HepG2 (cell line): Measurements from ENCODE around the gene TMEM33. TPM values are rescaled to one million over a fixed set of nuclear protein-coding genes. Genes with fewer than 3 reads are reported as not detected.

ENCODE experiments used
- GZF1 ChIP-seq: sonication (generic); formaldehyde crosslinking; IDR thresholded peaks from 2 replicates; pipeline ENCODE4 v1.5.1; 2020; ENCODE audit warnings: mild to moderate bottlenecking, missing genetic modification reagents
- KLF16 ChIP-seq, 2 experiments: sonication (generic) in 1 of 2; formaldehyde crosslinking in 1 of 2; IDR thresholded peaks; 2 replicates each; pipeline versions ENCODE4 v1.6.1 to v1.8.0; 2016 to 2023; ENCODE audit warnings: missing genetic modification reagents in 2 of 2, missing compliant biosample characterization in 1 of 2
- MIER3 ChIP-seq: IDR thresholded peaks from 2 replicates; pipeline ENCODE4 v1.6.1; 2016; ENCODE audit warnings: missing compliant biosample characterization, borderline replicate concordance
- ZC3H4 ChIP-seq: sonication (generic); formaldehyde crosslinking; IDR thresholded peaks from 2 replicates; pipeline ENCODE4 v1.4.0; 2020; ENCODE audit warnings: missing genetic modification reagents, borderline replicate concordance
- ZFY ChIP-seq: sonication (generic); formaldehyde crosslinking; IDR thresholded peaks from 2 replicates; pipeline ENCODE4 v1.4.0; 2020; ENCODE audit warnings: missing genetic modification reagents
- ZNF253 ChIP-seq: sonication (generic); formaldehyde crosslinking; IDR thresholded peaks from 2 replicates; pipeline ENCODE4 v1.8.0; 2022; ENCODE audit warnings: mild to moderate bottlenecking, missing genetic modification reagents, borderline replicate concordance
- polyA plus RNA-seq, 8 experiments: library from polyadenylated mRNA; depleted of rRNA in 3 of 8; stranded (reverse) in 7 of 8; unstranded in 1 of 8; fragments of >200 nt; fragmentation: Illumina TruSeq in 4 of 8; extraction: Trizol in 4 of 8; gene quantifications; 2 replicates each; pipeline versions ENCODE4 v1.2.1 to v1.2.3, GENCODE V29; 2011 to 2016; ENCODE audit warnings: low read depth in 4 of 8, missing spikeins in 1 of 8, mixed read lengths in 1 of 8; ENCODE audit not compliant: insufficient read depth in 1 of 8
- total RNA-seq, 5 experiments: library from RNA; depleted of rRNA; stranded (reverse); fragments of >200 nt; fragmentation: Illumina TruSeq; extraction: Trizol; gene quantifications; 2 replicates each; pipeline ENCODE4 v1.2.3, GENCODE V29; 2016; ENCODE audit warnings: low read depth in 1 of 5
- TF ChIP-seq, protein P1 (sequence below): sonication (generic); formaldehyde crosslinking; IDR thresholded peaks from 2 replicates; pipeline ENCODE4 v1.4.0; 2020; ENCODE audit warnings: mild to moderate bottlenecking, missing genetic modification reagents
- TF ChIP-seq, protein P2 (sequence below): sonication (generic); formaldehyde crosslinking; IDR thresholded peaks from 2 replicates; pipeline ENCODE4 v1.8.0; 2022; ENCODE audit warnings: mild to moderate bottlenecking, missing genetic modification reagents, moderate library complexity
- TF ChIP-seq, protein P3 (sequence below): sonication (generic); formaldehyde crosslinking; IDR thresholded peaks from 2 replicates; pipeline ENCODE4 v1.5.1; 2020; ENCODE audit warnings: mild to moderate bottlenecking, missing genetic modification reagents, borderline replicate concordance
- TF ChIP-seq, protein P4 (sequence below): IDR thresholded peaks from 2 replicates; pipeline ENCODE4 v1.6.1; 2018; ENCODE audit warnings: missing genetic modification reagents

The TMEM33 gene
- total and polyA plus RNA-seq, 2 of the 13 experiments (the other 11 are each of a cell fraction or from before 2014, with no cell fraction given): 36.1 to 66.6 TPM

DNA sequence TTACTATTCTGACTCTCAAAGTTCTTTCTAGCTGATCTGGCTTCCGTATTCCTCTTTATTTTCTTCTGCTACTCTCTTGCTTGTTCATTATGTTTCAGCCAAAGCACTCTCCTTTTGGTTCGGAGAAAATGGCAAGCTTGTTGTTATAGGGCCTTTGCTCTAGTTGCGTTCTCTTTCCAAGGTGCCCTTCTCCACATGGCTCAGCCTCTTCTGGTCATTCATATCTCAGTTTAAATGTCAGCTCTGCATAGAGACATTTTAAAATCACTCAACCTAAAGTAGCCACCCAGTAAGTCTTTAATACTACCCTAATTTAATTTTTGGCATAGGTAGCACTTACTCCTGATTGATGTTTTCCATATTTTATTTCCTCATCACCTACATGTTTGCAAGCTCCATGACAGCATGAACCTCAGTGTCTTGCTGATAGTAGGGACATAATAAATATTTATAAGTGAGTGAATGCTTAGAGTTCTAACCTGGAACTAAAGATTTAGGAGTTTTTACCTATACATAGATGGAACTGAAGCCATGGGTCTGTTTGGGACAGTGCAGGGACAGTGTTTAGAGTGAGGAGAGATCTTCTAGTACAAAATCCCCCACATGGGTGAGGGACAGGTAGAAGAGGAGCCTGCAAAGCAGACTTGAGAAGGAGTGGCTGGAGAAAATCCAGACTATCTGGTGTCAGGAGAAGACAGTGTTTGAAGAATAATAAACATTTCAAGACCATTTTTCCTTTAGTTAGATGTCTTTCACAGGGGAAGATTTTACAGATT, 73.0 kb downstream of the TMEM33 start (continued):
- TF ChIP-seq, protein P1, sequence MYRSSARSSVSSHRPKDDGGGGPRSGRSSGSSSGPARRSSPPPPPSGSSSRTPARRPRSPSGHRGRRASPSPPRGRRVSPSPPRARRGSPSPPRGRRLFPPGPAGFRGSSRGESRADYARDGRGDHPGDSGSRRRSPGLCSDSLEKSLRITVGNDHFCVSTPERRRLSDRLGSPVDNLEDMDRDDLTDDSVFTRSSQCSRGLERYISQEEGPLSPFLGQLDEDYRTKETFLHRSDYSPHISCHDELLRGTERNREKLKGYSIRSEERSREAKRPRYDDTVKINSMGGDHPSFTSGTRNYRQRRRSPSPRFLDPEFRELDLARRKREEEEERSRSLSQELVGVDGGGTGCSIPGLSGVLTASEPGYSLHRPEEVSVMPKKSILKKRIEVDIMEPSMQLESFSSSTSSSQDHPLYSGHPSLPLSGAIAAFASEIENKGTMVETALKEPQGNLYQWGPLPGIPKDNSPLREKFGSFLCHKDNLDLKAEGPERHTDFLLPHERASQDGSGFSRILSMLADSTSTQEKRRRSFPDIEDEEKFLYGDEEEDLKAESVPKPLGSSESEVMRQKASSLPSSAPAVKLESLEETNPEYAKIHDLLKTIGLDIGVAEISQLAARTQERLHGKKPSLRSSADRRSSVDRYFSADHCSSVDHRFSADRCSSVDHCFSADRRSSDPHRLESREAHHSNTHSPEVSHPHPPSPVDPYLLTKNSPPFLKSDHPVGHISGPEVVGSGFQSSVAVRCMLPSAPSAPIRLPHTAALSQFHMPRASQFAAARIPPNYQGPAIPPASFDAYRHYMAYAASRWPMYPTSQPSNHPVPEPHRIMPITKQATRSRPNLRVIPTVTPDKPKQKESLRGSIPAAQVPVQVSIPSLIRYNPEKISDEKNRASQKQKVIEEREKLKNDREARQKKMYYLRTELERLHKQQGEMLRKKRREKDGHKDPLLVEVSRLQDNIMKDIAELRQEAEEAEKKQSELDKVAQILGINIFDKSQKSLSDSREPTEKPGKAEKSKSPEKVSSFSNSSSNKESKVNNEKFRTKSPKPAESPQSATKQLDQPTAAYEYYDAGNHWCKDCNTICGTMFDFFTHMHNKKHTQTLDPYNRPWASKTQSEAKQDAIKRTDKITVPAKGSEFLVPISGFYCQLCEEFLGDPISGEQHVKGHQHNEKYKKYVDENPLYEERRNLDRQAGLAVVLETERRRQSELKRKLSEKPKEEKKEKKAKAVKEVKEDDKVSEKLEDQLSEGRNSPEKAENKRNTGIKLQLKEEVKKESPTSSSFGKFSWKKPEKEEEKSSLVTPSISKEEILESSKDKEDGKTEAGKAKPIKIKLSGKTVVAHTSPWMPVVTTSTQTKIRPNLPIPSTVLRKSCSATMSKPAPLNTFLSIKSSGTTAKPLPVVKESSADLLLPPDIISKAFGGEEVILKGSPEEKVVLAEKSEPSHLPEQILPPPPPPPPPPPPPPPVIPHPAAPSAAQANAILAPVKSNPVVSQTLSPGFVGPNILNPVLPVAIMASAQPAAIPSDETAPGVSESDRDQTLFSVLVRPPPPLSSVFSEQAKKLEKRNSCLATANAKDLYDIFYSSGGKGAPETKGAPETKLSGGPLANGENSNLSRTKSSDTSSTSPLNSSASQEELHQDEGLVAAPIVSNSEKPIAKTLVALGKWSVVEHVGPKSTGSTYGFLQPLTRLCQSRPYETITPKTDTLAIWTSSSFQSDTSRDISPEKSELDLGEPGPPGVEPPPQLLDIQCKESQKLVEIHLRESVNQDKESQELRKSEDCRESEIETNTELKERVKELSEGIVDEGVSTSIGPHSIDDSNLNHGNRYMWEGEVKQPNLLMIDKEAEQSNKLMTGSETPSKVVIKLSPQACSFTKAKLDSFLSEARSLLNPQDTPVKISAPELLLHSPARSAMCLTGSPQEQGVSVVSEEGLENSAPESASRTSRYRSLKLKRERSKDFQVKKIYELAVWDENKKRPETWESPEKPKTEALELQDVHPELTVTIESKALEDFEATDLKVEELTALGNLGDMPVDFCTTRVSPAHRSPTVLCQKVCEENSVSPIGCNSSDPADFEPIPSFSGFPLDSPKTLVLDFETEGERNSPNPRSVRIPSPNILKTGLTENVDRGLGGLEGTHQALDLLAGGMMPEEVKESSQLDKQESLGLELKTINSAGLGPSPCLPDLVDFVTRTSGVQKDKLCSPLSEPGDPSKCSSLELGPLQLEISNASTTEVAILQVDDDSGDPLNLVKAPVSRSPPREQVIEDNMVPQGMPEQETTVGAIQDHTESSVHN (CRISPR knock-in tag): no peak
- TF ChIP-seq ZNF253 (CRISPR knock-in tag): no peak
- TF ChIP-seq, protein P2, sequence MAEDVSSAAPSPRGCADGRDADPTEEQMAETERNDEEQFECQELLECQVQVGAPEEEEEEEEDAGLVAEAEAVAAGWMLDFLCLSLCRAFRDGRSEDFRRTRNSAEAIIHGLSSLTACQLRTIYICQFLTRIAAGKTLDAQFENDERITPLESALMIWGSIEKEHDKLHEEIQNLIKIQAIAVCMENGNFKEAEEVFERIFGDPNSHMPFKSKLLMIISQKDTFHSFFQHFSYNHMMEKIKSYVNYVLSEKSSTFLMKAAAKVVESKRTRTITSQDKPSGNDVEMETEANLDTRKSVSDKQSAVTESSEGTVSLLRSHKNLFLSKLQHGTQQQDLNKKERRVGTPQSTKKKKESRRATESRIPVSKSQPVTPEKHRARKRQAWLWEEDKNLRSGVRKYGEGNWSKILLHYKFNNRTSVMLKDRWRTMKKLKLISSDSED (CRISPR knock-in tag): no peak
- no peak for TF ChIP-seq GZF1 (CRISPR knock-in tag)
- TF ChIP-seq KLF16 (CRISPR knock-in tag; IDR thresholded peaks at IDR 0.05): no peak
- TF ChIP-seq ZFY (CRISPR knock-in tag): no peak
- TF ChIP-seq, protein P3, sequence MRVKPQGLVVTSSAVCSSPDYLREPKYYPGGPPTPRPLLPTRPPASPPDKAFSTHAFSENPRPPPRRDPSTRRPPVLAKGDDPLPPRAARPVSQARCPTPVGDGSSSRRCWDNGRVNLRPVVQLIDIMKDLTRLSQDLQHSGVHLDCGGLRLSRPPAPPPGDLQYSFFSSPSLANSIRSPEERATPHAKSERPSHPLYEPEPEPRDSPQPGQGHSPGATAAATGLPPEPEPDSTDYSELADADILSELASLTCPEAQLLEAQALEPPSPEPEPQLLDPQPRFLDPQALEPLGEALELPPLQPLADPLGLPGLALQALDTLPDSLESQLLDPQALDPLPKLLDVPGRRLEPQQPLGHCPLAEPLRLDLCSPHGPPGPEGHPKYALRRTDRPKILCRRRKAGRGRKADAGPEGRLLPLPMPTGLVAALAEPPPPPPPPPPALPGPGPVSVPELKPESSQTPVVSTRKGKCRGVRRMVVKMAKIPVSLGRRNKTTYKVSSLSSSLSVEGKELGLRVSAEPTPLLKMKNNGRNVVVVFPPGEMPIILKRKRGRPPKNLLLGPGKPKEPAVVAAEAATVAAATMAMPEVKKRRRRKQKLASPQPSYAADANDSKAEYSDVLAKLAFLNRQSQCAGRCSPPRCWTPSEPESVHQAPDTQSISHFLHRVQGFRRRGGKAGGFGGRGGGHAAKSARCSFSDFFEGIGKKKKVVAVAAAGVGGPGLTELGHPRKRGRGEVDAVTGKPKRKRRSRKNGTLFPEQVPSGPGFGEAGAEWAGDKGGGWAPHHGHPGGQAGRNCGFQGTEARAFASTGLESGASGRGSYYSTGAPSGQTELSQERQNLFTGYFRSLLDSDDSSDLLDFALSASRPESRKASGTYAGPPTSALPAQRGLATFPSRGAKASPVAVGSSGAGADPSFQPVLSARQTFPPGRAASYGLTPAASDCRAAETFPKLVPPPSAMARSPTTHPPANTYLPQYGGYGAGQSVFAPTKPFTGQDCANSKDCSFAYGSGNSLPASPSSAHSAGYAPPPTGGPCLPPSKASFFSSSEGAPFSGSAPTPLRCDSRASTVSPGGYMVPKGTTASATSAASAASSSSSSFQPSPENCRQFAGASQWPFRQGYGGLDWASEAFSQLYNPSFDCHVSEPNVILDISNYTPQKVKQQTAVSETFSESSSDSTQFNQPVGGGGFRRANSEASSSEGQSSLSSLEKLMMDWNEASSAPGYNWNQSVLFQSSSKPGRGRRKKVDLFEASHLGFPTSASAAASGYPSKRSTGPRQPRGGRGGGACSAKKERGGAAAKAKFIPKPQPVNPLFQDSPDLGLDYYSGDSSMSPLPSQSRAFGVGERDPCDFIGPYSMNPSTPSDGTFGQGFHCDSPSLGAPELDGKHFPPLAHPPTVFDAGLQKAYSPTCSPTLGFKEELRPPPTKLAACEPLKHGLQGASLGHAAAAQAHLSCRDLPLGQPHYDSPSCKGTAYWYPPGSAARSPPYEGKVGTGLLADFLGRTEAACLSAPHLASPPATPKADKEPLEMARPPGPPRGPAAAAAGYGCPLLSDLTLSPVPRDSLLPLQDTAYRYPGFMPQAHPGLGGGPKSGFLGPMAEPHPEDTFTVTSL (CRISPR knock-in tag): no peak
- TF ChIP-seq ZC3H4 (CRISPR knock-in tag): no peak
- no peak for TF ChIP-seq MIER3 (CRISPR knock-in tag)
- TF ChIP-seq, protein P4, sequence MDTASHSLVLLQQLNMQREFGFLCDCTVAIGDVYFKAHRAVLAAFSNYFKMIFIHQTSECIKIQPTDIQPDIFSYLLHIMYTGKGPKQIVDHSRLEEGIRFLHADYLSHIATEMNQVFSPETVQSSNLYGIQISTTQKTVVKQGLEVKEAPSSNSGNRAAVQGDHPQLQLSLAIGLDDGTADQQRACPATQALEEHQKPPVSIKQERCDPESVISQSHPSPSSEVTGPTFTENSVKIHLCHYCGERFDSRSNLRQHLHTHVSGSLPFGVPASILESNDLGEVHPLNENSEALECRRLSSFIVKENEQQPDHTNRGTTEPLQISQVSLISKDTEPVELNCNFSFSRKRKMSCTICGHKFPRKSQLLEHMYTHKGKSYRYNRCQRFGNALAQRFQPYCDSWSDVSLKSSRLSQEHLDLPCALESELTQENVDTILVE (CRISPR knock-in tag): no peak
